OCI-LY7 (cell line): ENCODE measurements around the gene GSDME. TPM values are rescaled to one million over a fixed set of nuclear protein-coding genes. Genes with fewer than 3 reads are reported as not detected.

Experiments
- BruUV-seq: library from RNA; stranded (reverse); fragments of 400-500 nt; replicated peaks from 2 replicates; lab custom pipeline; 2021; lab: Mats Ljungman, UMichigan
- CTCF ChIA-PET: fragments of 300-600 bp; sonication (Branson Sonifier 250); formaldehyde crosslinking; loops from one replicate; lab custom pipeline; 2022; ENCODE audit warnings: antibody characterized with exemption; ENCODE audit not compliant: unreplicated experiment; lab: Charles Lee
- POLR2A ChIA-PET: fragments of 300-600 bp; sonication (Branson Sonifier 250); formaldehyde crosslinking; loops from one replicate; lab custom pipeline; 2022; ENCODE audit warnings: antibody characterized with exemption; lab: Charles Lee
- DNase-seq: peaks from one replicate; pipeline ENCODE4 v3.0.0-alpha.2; 2015; ENCODE audit warnings: low spot score
- H2AFZ ChIP-seq: fragments of 200-600 bp; sonication (generic), shearing (Covaris generic); 2 replicates; pipeline ENCODE4 v1.6.1; 2014; ENCODE audit warnings: mild to moderate bottlenecking, antibody characterized with exemption, low read length, moderate library complexity
- H3K27ac ChIP-seq: fragments of 200-600 bp; sonication (generic); 2 replicates; pipeline ENCODE4 v1.5.1; 2014; ENCODE audit warnings: mixed run types, low read depth, mild to moderate bottlenecking, moderate library complexity, low read length, inconsistent platforms; ENCODE audit not compliant: poor library complexity, severe bottlenecking
- H3K36me3 ChIP-seq: fragments of 200-600 bp; sonication (generic); 2 replicates; pipeline ENCODE4 v1.6.1; 2014; ENCODE audit warnings: mild to moderate bottlenecking, antibody characterized with exemption, low read length, moderate library complexity, mixed read lengths; ENCODE audit not compliant: insufficient read depth
- H3K4me1 ChIP-seq: fragments of 200-600 bp; sonication (generic); 2 replicates; pipeline ENCODE4 v1.5.1; 2014; ENCODE audit warnings: mild to moderate bottlenecking, low read length; ENCODE audit not compliant: insufficient read depth, poor library complexity, severe bottlenecking
- H3K4me2 ChIP-seq: fragments of 200-600 bp; sonication (generic); 2 replicates; pipeline ENCODE4 v1.6.1; 2014; ENCODE audit warnings: mild to moderate bottlenecking, low read length
- H3K4me3 ChIP-seq: fragments of 200-600 bp; sonication (generic); 2 replicates; pipeline ENCODE4 v1.5.1; 2014; ENCODE audit warnings: mild to moderate bottlenecking, low read depth, low read length; ENCODE audit not compliant: poor library complexity, severe bottlenecking
- H3K79me2 ChIP-seq: fragments of 200-600 bp; sonication (generic); 2 replicates; pipeline ENCODE4 v1.6.1; 2016; ENCODE audit warnings: low read depth, mild to moderate bottlenecking, low read length, moderate library complexity, mixed read lengths; ENCODE audit not compliant: insufficient read depth
- H3K9me2 ChIP-seq: fragments of 200-600 bp; sonication (generic); 2 replicates; pipeline ENCODE4 v1.6.1; 2016; ENCODE audit warnings: mild to moderate bottlenecking, low read length, mixed read lengths; ENCODE audit not compliant: insufficient read depth
- H3K9me3 ChIP-seq: fragments of 200-600 bp; sonication (generic); 2 replicates; pipeline ENCODE4 v1.6.1; 2014; ENCODE audit warnings: mild to moderate bottlenecking, mixed run types, low read length, mixed read lengths
- H4K20me1 ChIP-seq: fragments of 200-600 bp; sonication (generic); 2 replicates; pipeline ENCODE4 v1.6.1; 2014; ENCODE audit warnings: mild to moderate bottlenecking, antibody characterized with exemption, low read length, moderate library complexity, mixed read lengths; ENCODE audit not compliant: insufficient read depth
- EZH2phosphoT487 ChIP-seq: fragments of 200-600 bp; sonication (generic); IDR thresholded peaks from 2 replicates; pipeline ENCODE4 v1.6.1; 2018; ENCODE audit warnings: low read depth, borderline replicate concordance, mild to moderate bottlenecking, mixed run types, antibody characterized with exemption, low read length, moderate library complexity, mixed read lengths
- intact Hi-C: fragments of 100-400 bp; cut with micrococcal nuclease; formaldehyde crosslinking; loops from one replicate; pipeline ENCODE4 v1.10.0; 2022; ENCODE audit not compliant: unreplicated experiment
- total RNA-seq, 2 experiments: library from RNA; depleted of rRNA in 1 of 2; stranded (reverse); fragments of >200 nt in 1 of 2; shearing (Covaris generic) in 1 of 2; gene quantifications; 2 replicates each; pipeline ENCODE4 v1.2.3, GENCODE V29; 2014 to 2022
- TF ChIP-seq, protein P1 (sequence below): fragments of 200-600 bp; sonication (generic); conservative IDR thresholded peaks from 2 replicates; pipeline ENCODE4 v1.5.1; 2014; ENCODE audit warnings: mild to moderate bottlenecking, antibody characterized with exemption, low read length, moderate library complexity, mixed read lengths

Gene GSDME
- total RNA-seq, 2 experiments from 2014 or later: 33.0 to 41.7 TPM

- BruUV-seq: no TSS peak
- TF ChIP-seq EZH2phosphoT487: no peak
- TF ChIP-seq, protein P1, sequence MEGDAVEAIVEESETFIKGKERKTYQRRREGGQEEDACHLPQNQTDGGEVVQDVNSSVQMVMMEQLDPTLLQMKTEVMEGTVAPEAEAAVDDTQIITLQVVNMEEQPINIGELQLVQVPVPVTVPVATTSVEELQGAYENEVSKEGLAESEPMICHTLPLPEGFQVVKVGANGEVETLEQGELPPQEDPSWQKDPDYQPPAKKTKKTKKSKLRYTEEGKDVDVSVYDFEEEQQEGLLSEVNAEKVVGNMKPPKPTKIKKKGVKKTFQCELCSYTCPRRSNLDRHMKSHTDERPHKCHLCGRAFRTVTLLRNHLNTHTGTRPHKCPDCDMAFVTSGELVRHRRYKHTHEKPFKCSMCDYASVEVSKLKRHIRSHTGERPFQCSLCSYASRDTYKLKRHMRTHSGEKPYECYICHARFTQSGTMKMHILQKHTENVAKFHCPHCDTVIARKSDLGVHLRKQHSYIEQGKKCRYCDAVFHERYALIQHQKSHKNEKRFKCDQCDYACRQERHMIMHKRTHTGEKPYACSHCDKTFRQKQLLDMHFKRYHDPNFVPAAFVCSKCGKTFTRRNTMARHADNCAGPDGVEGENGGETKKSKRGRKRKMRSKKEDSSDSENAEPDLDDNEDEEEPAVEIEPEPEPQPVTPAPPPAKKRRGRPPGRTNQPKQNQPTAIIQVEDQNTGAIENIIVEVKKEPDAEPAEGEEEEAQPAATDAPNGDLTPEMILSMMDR: no peak
- intact Hi-C loops: no loop called here
- no peak overlapping the region for H2AFZ ChIP-seq
- H3K9me3 ChIP-seq: no peaks in the 10 kb centered on the region
- ChIA-PET POLR2A (no interaction called here), CTCF (no interaction called here)
- no peak overlapping the region for H3K4me3 ChIP-seq
- DNase-seq: no peak
- H3K36me3 ChIP-seq: no peaks in the 10 kb centered on the region
- no peaks in the 10 kb centered on the region for H4K20me1 ChIP-seq
- peaks cover 17% of the 10 kb centered on the region for H3K4me1 ChIP-seq
- H3K27ac ChIP-seq: no peak overlapping the region
- H3K4me2 ChIP-seq: no peak overlapping the region
- no peaks in the 10 kb centered on the region for H3K9me2 ChIP-seq
- no peaks in the 10 kb centered on the region for H3K79me2 ChIP-seq
Observed at GRCh38 chr7:24709585-24710360, 47.5 kb downstream of the GSDME start.

DNA sequence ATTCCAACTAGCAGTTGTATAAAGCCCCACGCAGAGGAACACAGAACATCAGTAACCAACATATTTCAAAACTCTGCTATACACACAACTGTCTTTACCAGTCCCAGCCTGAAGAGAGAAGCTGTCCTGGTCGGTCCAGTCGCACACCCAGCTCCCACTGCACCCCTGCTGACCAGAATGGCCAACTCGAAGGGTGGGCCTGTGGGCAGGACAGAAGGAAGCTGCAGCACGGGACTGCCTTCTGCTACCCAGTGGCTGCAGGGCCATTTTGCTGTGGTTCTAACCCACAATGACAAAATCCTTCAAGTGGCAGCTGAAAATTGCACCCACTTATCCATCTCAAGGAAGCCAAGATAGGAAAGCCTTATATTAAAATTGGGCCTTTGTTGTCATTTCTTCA lies 48.2 kb downstream of the GSDME start:
- CTCF ChIA-PET: no interaction called here
- Histone ChIP-seq H3K79me2 (no peaks in the 10 kb centered on the region), H3K27ac (no peak overlapping the region), H3K36me3 (no peaks in the 10 kb centered on the region), H3K9me3 (no peaks in the 10 kb centered on the region), H4K20me1 (no peaks in the 10 kb centered on the region), H3K9me2 (no peaks in the 10 kb centered on the region), H3K4me1 (peaks cover 10% of the 10 kb centered on the region), H3K4me2 (no peak overlapping the region), H3K4me3 (no peak overlapping the region), H2AFZ (no peak overlapping the region)
- TF ChIP-seq EZH2phosphoT487: no peak
- TF ChIP-seq, protein P1: no peak
- BruUV-seq: no TSS peak
- DNase-seq: no peak
- intact Hi-C loops: no loop called here
- POLR2A ChIA-PET: interaction anchor here (0.6 to 1.4 kb wide), 2 partner anchors 18 to 21 kb away, joined by 3 read pairs; no protein-coding TSS in a partner anchor
